ENCODE measurements around the gene HCN2.
A peak's percentile ranks its signal among the peaks of the same experiment; 100 is the strongest.

Gene HCN2

GRCh38 chr19:633786-634639, 44.3 kb downstream of the HCN2 start:
- DNase-seq (ENCODE audit: low spot score) = no peak
- no peak for FAIRE-seq

- FAIRE-seq (no peak), DNase-seq (ENCODE audit: low spot score) (peak; percentile 10)
These were observed 45.4 kb downstream of the HCN2 start for GRCh38 chr19:634975-635652.

- FAIRE-seq (no peak), DNase-seq (ENCODE audit: low spot score) (no peak)
These were observed 49.2 kb downstream of the HCN2 start for GRCh38 chr19:638906-639252.

- DNase-seq (ENCODE audit: low spot score) = peak; percentile 73
- no peak for FAIRE-seq
These were observed 49.8 kb downstream of the HCN2 start, which contains the start of gene FGF22 for GRCh38 chr19:639253-640160. FGF22 (plus strand) TSS chr19:639879; CDS start chr19:639926, 47 bp downstream.

GRCh38 chr19:640161-640558, 50.5 kb downstream of the HCN2 start:
- DNase-seq (ENCODE audit: low spot score) (no peak), FAIRE-seq (no peak)

GRCh38 chr19:640606-641189, 51.0 kb downstream of the HCN2 start:
- FAIRE-seq (no peak), DNase-seq (ENCODE audit: low spot score) (no peak)

GRCh38 chr19:641702-642101, 52.0 kb downstream of the HCN2 start:
- FAIRE-seq (no peak), DNase-seq (ENCODE audit: low spot score) (no peak)

- DNase-seq (ENCODE audit: low spot score) (no peak), FAIRE-seq (no peak)
These were observed 53.4 kb downstream of the HCN2 start for GRCh38 chr19:642767-643727.

- FAIRE-seq (no peak), DNase-seq (ENCODE audit: low spot score) (no peak)
These were observed 54.1 kb downstream of the HCN2 start for GRCh38 chr19:643736-644135.

- FAIRE-seq = no peak
These were observed 54.7 kb downstream of the HCN2 start for GRCh38 chr19:644363-644762.

GRCh38 chr19:644789-645188, 55.1 kb downstream of the HCN2 start:
- FAIRE-seq (no peak), DNase-seq (ENCODE audit: low spot score) (no peak)

More at GRCh38 chr19:644363-644762, 54.7 kb downstream of the HCN2 start:
- no peak for DNase-seq (ENCODE audit: low spot score)

GRCh38 chr19:645912-646778, 56.5 kb downstream of the HCN2 start:
- FAIRE-seq (no peak), DNase-seq (ENCODE audit: low spot score) (no peak)

GRCh38 chr19:646779-647565, 57.3 kb downstream of the HCN2 start:
- no peak for FAIRE-seq
- DNase-seq (ENCODE audit: low spot score) = no peak

- no peak for FAIRE-seq
- no peak for DNase-seq (ENCODE audit: low spot score)
These were observed 58.0 kb downstream of the HCN2 start for GRCh38 chr19:647566-648284.

GRCh38 chr19:648305-648704, 58.6 kb downstream of the HCN2 start:
- DNase-seq (ENCODE audit: low spot score) (no peak), FAIRE-seq (no peak)

- DNase-seq (ENCODE audit: low spot score) (no peak), FAIRE-seq (no peak)
These were observed 59.5 kb downstream of the HCN2 start for GRCh38 chr19:648904-649801.

GRCh38 chr19:650121-650520, 60.4 kb downstream of the HCN2 start:
- FAIRE-seq (no peak), DNase-seq (ENCODE audit: low spot score) (no peak)

Data from urothelium cell line (cell line).